ENCODE measurements around the gene RBM46. TPM values are rescaled to one million over a fixed set of nuclear protein-coding genes. Genes with fewer than 3 reads are reported as not detected.

Gene RBM46
- total RNA-seq, 4 donors from 2014 or later: 0.39 TPM; not detected in 3

GRCh38 chr4:154877110-154877760 lies 96.2 kb downstream of the RBM46 start:
- no peaks in the 10 kb centered on the region for H3K36me3 ChIP-seq
- no peak for TF ChIP-seq CTCF (IDR thresholded peaks at IDR 0.05)
- TF ChIP-seq EP300 (IDR thresholded peaks at IDR 0.05): no peak
- TF ChIP-seq POLR2A (IDR thresholded peaks at IDR 0.05): no peak
- H3K27me3 ChIP-seq: no peaks in the 10 kb centered on the region
- no peak overlapping the region for H3K4me3 ChIP-seq
- 45 to 65% methylated on average over 8 of the region's 8 CpGs for WGBS, 2 donors
- no peak for DNase-seq (ENCODE audit: low spot score in 2 of 2)
- no peak overlapping the region for H3K27ac ChIP-seq
- no peaks in the 10 kb centered on the region for H3K4me1 ChIP-seq
- H3K9me3 ChIP-seq: peaks cover 0 to 21% (median 0%) of the 10 kb centered on the region in 4 donors

Small RNAs within 50 kb of the gene (small RNA-seq; reads per million reads assigned to genes)
- not detected for gene RNU2-44P
- not detected for gene RNU2-66P

Other genes with a start within 250 kb of the RBM46 start
- 10 to 100 TPM; 32.7 to 47.2 (median 36.5) TPM for gene PLRG1, start 230.9 kb upstream of the RBM46 start, total RNA-seq
- gene FGB, start 218.3 kb upstream of the RBM46 start, total RNA-seq: not detected
- gene FGA, start 190.5 kb upstream of the RBM46 start, total RNA-seq: 1 to 10 TPM in 1 of 4 donors, not detected in 3; 7.2 TPM
- gene FGG, start 168.6 kb upstream of the RBM46 start, total RNA-seq: not detected
- 1 to 10 TPM in 1 of 4 donors, under 1 TPM in 2, not detected in 1; 0.42 to 1.1 (median 0.60) TPM for gene LRAT, start 37.3 kb upstream of the RBM46 start, total RNA-seq